AG04450 (cell line): Measurements from ENCODE around the gene PRAC1. TPM values are rescaled to one million over a fixed set of nuclear protein-coding genes. Genes with fewer than 3 reads are reported as not detected.

Source experiments
- CTCF ChIA-PET: fragments of 300-600, 350-600 bp; formaldehyde crosslinking; extraction: SDS; loops from one replicate; lab custom pipeline; 2022; ENCODE audit warnings: antibody characterized with exemption, inconsistent platforms; lab: Charles Lee
- POLR2A ChIA-PET: fragments of 350-600 bp; formaldehyde crosslinking; extraction: SDS; loops from one replicate; lab custom pipeline; 2021; ENCODE audit warnings: antibody characterized with exemption, inconsistent platforms; lab: Yijun Ruan, JAX
- DNase-seq: peaks from one replicate; pipeline ENCODE4 v3.0.0-alpha.2; 2011; ENCODE audit warnings: low read depth, low spot score
- H3K27ac ChIP-seq: one replicate; pipeline ENCODE4 v1.5.1; 2012; ENCODE audit warnings: low read depth, low read length, control low read depth
- H3K27me3 ChIP-seq: one replicate; pipeline ENCODE4 v1.6.0; 2012; ENCODE audit warnings: low read length; ENCODE audit not compliant: control insufficient read depth, insufficient read depth
- H3K4me3 ChIP-seq: 2 replicates; pipeline ENCODE4 v1.5.1; 2011; ENCODE audit warnings: mild to moderate bottlenecking, low read depth, low read length, control low read depth
- H3K9me3 ChIP-seq: 2 replicates; pipeline ENCODE4 v1.5.1; 2012; ENCODE audit warnings: low read length; ENCODE audit not compliant: control insufficient read depth, insufficient read depth
- CTCF ChIP-seq: IDR thresholded peaks from 2 replicates; pipeline ENCODE4 v1.5.1; 2011; ENCODE audit warnings: low read depth, low read length, control low read depth, inconsistent platforms
- polyA plus RNA-seq: library from polyadenylated mRNA; depleted of rRNA; stranded (reverse); fragments of >200 nt; gene quantifications from 2 replicates; pipeline ENCODE4 v1.2.3, GENCODE V29; 2011

The PRAC1 gene
- polyA plus RNA-seq, 1 experiment, result not detected

GRCh38 chr17:48761114-48761513, 38.8 kb upstream of the PRAC1 start:
- ChIA-PET POLR2A (no interaction called here), CTCF (no interaction called here)
- H3K4me3 ChIP-seq, result no peak overlapping the region
- no peak for TF ChIP-seq CTCF
- no peaks in the 10 kb centered on the region for H3K9me3 ChIP-seq
- peaks cover 46% of the 10 kb centered on the region for H3K27me3 ChIP-seq
- DNase-seq, result no peak
- no peak overlapping the region for H3K27ac ChIP-seq

- Histone ChIP-seq H3K9me3 (no peaks in the 10 kb centered on the region), H3K27ac (no peak overlapping the region), H3K27me3 (peaks cover 53% of the 10 kb centered on the region), H3K4me3 (no peak overlapping the region)
- no peak for DNase-seq
- POLR2A ChIA-PET, result no interaction called here
- TF ChIP-seq CTCF, result no peak
- CTCF ChIA-PET, result no interaction called here
Observed at GRCh38 chr17:48760411-48760810, 38.1 kb upstream of the PRAC1 start.

GRCh38 chr17:48759288-48759687, 37.0 kb upstream of the PRAC1 start:
- TF ChIP-seq CTCF, result no peak
- POLR2A ChIA-PET, result no interaction called here
- H3K9me3 ChIP-seq, result peaks cover 7% of the 10 kb centered on the region; the same call in 1 of the 2 replicates
- H3K27me3 ChIP-seq, result peaks cover 59% of the 10 kb centered on the region
- no peak overlapping the region for H3K27ac ChIP-seq
- CTCF ChIA-PET, result interaction anchor here (0.5 kb wide), 1 partner anchor 164 kb away, joined by 3 read pairs; no protein-coding TSS in a partner anchor
- no peak overlapping the region for H3K4me3 ChIP-seq
- DNase-seq, result no peak

GRCh38 chr17:48757524-48757961, 35.2 kb upstream of the PRAC1 start:
- H3K27me3 ChIP-seq, result peaks cover 69% of the 10 kb centered on the region
- H3K9me3 ChIP-seq, result peaks cover 12% of the 10 kb centered on the region; the same call in 1 of the 2 replicates
- no peak for DNase-seq
- TF ChIP-seq CTCF, result no peak
- no peak overlapping the region for H3K27ac ChIP-seq
- no peak overlapping the region for H3K4me3 ChIP-seq
- ChIA-PET POLR2A (no interaction called here), CTCF (no interaction called here)

- POLR2A ChIA-PET, result no interaction called here
- no peak for DNase-seq
- CTCF ChIA-PET, result no interaction called here
- peaks cover 13% of the 10 kb centered on the region; the same call in 1 of the 2 replicates for H3K9me3 ChIP-seq
- H3K27me3 ChIP-seq, result peaks cover 73% of the 10 kb centered on the region
- no peak for TF ChIP-seq CTCF
- no peak overlapping the region for H3K4me3 ChIP-seq
- no peak overlapping the region for H3K27ac ChIP-seq
Observed at GRCh38 chr17:48756830-48757251, 34.5 kb upstream of the PRAC1 start.
